Measurements from ENCODE around the gene HIF3A. TPM values are rescaled to one million over a fixed set of nuclear protein-coding genes. Genes with fewer than 3 reads are reported as not detected.
A peak's percentile ranks its signal among the peaks of the same experiment; 100 is the strongest.

Gene HIF3A
- total and polyA plus RNA-seq, 2 experiments from 2014 or later = 54.6 to 149 TPM

- DNase-seq (ENCODE audit: low spot score) = no peak
- no peak overlapping the region for H3K4me3 ChIP-seq
- peaks cover 41% of the 10 kb centered on the region for H3K4me1 ChIP-seq (ENCODE audit: insufficient read depth)
- no peaks in the 10 kb centered on the region for H3K27me3 ChIP-seq
- H3K4me2 ChIP-seq = peak overlapping the region; percentile 53
- peaks cover 7% of the 10 kb centered on the region for H4K20me1 ChIP-seq (ENCODE audit: insufficient read depth, poor library complexity, severe bottlenecking)
- no peaks in the 10 kb centered on the region for H3K9me3 ChIP-seq (ENCODE audit: low read depth)
- H3K79me2 ChIP-seq = peaks cover 64% of the 10 kb centered on the region
- WGBS (ENCODE audit: low lambda C conversion rate, missing lambda C conversion rate) = 72% methylated on average over 18 of the region's 18 CpGs
- peak overlapping the region; percentile 52 for H3K27ac ChIP-seq
- no peaks in the 10 kb centered on the region for H3K9me2 ChIP-seq (replicated peaks; ENCODE audit: insufficient read depth)
- no peak overlapping the region for H2AFZ ChIP-seq
- no peaks in the 10 kb centered on the region for H3K36me3 ChIP-seq (replicated peaks; ENCODE audit: insufficient read depth, low read depth)
- TF ChIP-seq EZH2phosphoT487 (IDR thresholded peaks at IDR 0.05; ENCODE audit: low read depth, severe bottlenecking, unreplicated experiment) (no peak), EZH2 (IDR thresholded peaks at IDR 0.05; ENCODE audit: borderline replicate concordance) (no peak), CTCF (IDR thresholded peaks at IDR 0.05; ENCODE audit: poor library complexity) (no peak)
Observed at GRCh38 chr19:46351241-46352041, 54.6 kb downstream of the HIF3A start.

- WGBS (ENCODE audit: low lambda C conversion rate, missing lambda C conversion rate) = 95% methylated on average over 28 of the region's 28 CpGs
- Histone ChIP-seq H3K9me3 (ENCODE audit: low read depth) (no peaks in the 10 kb centered on the region), H3K9me2 (replicated peaks; ENCODE audit: insufficient read depth) (no peaks in the 10 kb centered on the region), H3K4me1 (ENCODE audit: insufficient read depth) (peaks cover 36% of the 10 kb centered on the region), H3K4me2 (no peak overlapping the region), H3K79me2 (peaks cover 66% of the 10 kb centered on the region), H3K4me3 (no peak overlapping the region), H4K20me1 (ENCODE audit: insufficient read depth, poor library complexity, severe bottlenecking) (peaks cover 3% of the 10 kb centered on the region), H3K27me3 (no peaks in the 10 kb centered on the region), H2AFZ (no peak overlapping the region), H3K36me3 (replicated peaks; ENCODE audit: insufficient read depth, low read depth) (no peaks in the 10 kb centered on the region), H3K27ac (no peak overlapping the region)
- TF ChIP-seq CTCF (IDR thresholded peaks at IDR 0.05; ENCODE audit: poor library complexity) (no peak), EZH2 (IDR thresholded peaks at IDR 0.05; ENCODE audit: borderline replicate concordance) (no peak), EZH2phosphoT487 (IDR thresholded peaks at IDR 0.05; ENCODE audit: low read depth, severe bottlenecking, unreplicated experiment) (no peak)
- no peak for DNase-seq (ENCODE audit: low spot score)
Observed at GRCh38 chr19:46353730-46354528, 57.1 kb downstream of the HIF3A start.

- H3K4me3 ChIP-seq = no peak overlapping the region
- no peaks in the 10 kb centered on the region for H3K9me3 ChIP-seq (ENCODE audit: low read depth)
- H4K20me1 ChIP-seq (ENCODE audit: insufficient read depth, poor library complexity, severe bottlenecking) = peaks cover 3% of the 10 kb centered on the region
- no peaks in the 10 kb centered on the region for H3K36me3 ChIP-seq (replicated peaks; ENCODE audit: insufficient read depth, low read depth)
- TF ChIP-seq EZH2phosphoT487 (IDR thresholded peaks at IDR 0.05; ENCODE audit: low read depth, severe bottlenecking, unreplicated experiment) = no peak
- no peak for TF ChIP-seq CTCF (IDR thresholded peaks at IDR 0.05; ENCODE audit: poor library complexity)
- TF ChIP-seq EZH2 (IDR thresholded peaks at IDR 0.05; ENCODE audit: borderline replicate concordance) = no peak
- peak overlapping the region; percentile 93 for H3K27ac ChIP-seq
- peaks cover 63% of the 10 kb centered on the region for H3K79me2 ChIP-seq
- no peaks in the 10 kb centered on the region for H3K9me2 ChIP-seq (replicated peaks; ENCODE audit: insufficient read depth)
- peak; percentile 69 for DNase-seq (ENCODE audit: low spot score)
- peak overlapping the region; percentile 33 for H3K4me2 ChIP-seq
- peaks cover 20% of the 10 kb centered on the region for H3K4me1 ChIP-seq (ENCODE audit: insufficient read depth)
- no peaks in the 10 kb centered on the region for H3K27me3 ChIP-seq
- WGBS (ENCODE audit: low lambda C conversion rate, missing lambda C conversion rate) = 70% methylated on average over 22 of the region's 23 CpGs
- no peak overlapping the region for H2AFZ ChIP-seq
Observed at GRCh38 chr19:46355234-46356148, 58.6 kb downstream of the HIF3A start.

Data from hepatocyte (in vitro differentiated cells).